Measurements from ENCODE around the gene RIPK4. TPM values are rescaled to one million over a fixed set of nuclear protein-coding genes. Genes with fewer than 3 reads are reported as not detected.

RIPK4 gene
- polyA plus RNA-seq, 1 donor (not counting 4 experiments of a cell fraction or from before 2014, with no cell fraction given) = 18.4 TPM

- Histone ChIP-seq H3K4me2 (ENCODE audit: control insufficient read depth, extremely low read depth, insufficient read depth, low read depth, low read length) (no peak overlapping the region), H3K4me1 (ENCODE audit: control insufficient read depth, extremely low read depth, insufficient read depth, low read length) (peaks cover 38% of the 10 kb centered on the region), H3K27ac (ENCODE audit: control insufficient read depth, insufficient read depth, low read length) (no peak overlapping the region), H3K9me1 (ENCODE audit: control insufficient read depth, extremely low read depth, insufficient read depth, low read length) (no peaks in the 10 kb centered on the region), H3K27me3 (ENCODE audit: control insufficient read depth, extremely low read depth, insufficient read depth, low read length) (no peaks in the 10 kb centered on the region), H3K9me3 (ENCODE audit: control insufficient read depth, low read depth, low read length) (no peaks in the 10 kb centered on the region), H3K4me3 (ENCODE audit: control insufficient read depth in 2 of 3, extremely low read depth in 1 of 3, insufficient read depth in 2 of 3, low read depth in 1 of 3, low read length in 3 of 3) (no peak overlapping the region), H2AFZ (ENCODE audit: control insufficient read depth, low read length) (no peak overlapping the region), H3K36me3 (ENCODE audit: control insufficient read depth in 2 of 2, extremely low read depth in 1 of 2, insufficient read depth in 2 of 2, low read length in 2 of 2) (no peaks in the 10 kb centered on the region), H3K9ac (ENCODE audit: control insufficient read depth, extremely low read depth, insufficient read depth, low read length) (no peak overlapping the region), H4K20me1 (ENCODE audit: control insufficient read depth, extremely low read depth, insufficient read depth, low read length) (no peaks in the 10 kb centered on the region), H3K79me2 (ENCODE audit: control insufficient read depth, insufficient read depth, low read length) (no peaks in the 10 kb centered on the region)
- FAIRE-seq (no peak), DNase-seq (ENCODE audit: low read depth, low spot score) (no peak)
- TF ChIP-seq EZH2 (IDR thresholded peaks at IDR 0.05; ENCODE audit: low read length) = no peak
- no peak for TF ChIP-seq CTCF (optimal IDR thresholded peaks at IDR 0.05 in 1 of 3, IDR thresholded peaks at IDR 0.05 in 1 of 3, conservative IDR thresholded peaks at IDR 0.05 in 1 of 3; ENCODE audit: extremely low read depth in 1 of 3, insufficient read depth in 2 of 3, low read length in 3 of 3)
- dilution Hi-C loops (cut with MboI; ENCODE audit: extremely low pct_ligation_motif_present, low sequenced_read_pairs) = no loop called here
Measured at GRCh38 chr21:41709166-41709565, 57.7 kb downstream of the RIPK4 start.

GRCh38 chr21:41707960-41708330 is 58.9 kb downstream of the RIPK4 start:
- no peak for TF ChIP-seq CTCF (optimal IDR thresholded peaks at IDR 0.05 in 1 of 3, IDR thresholded peaks at IDR 0.05 in 1 of 3, conservative IDR thresholded peaks at IDR 0.05 in 1 of 3; ENCODE audit: extremely low read depth in 1 of 3, insufficient read depth in 2 of 3, low read length in 3 of 3)
- TF ChIP-seq EZH2 (IDR thresholded peaks at IDR 0.05; ENCODE audit: low read length) = no peak
- no peak for FAIRE-seq
- Histone ChIP-seq H3K27ac (ENCODE audit: control insufficient read depth, insufficient read depth, low read length) (peak overlapping the region; percentile 49), H3K4me3 (ENCODE audit: control insufficient read depth in 2 of 3, extremely low read depth in 1 of 3, insufficient read depth in 2 of 3, low read depth in 1 of 3, low read length in 3 of 3) (no peak overlapping the region), H3K79me2 (ENCODE audit: control insufficient read depth, insufficient read depth, low read length) (no peaks in the 10 kb centered on the region), H3K9ac (ENCODE audit: control insufficient read depth, extremely low read depth, insufficient read depth, low read length) (no peak overlapping the region), H3K4me2 (ENCODE audit: control insufficient read depth, extremely low read depth, insufficient read depth, low read depth, low read length) (peak overlapping the region; percentile 68), H2AFZ (ENCODE audit: control insufficient read depth, low read length) (peak overlapping the region; percentile 59), H3K9me3 (ENCODE audit: control insufficient read depth, low read depth, low read length) (no peaks in the 10 kb centered on the region), H4K20me1 (ENCODE audit: control insufficient read depth, extremely low read depth, insufficient read depth, low read length) (no peaks in the 10 kb centered on the region), H3K36me3 (ENCODE audit: control insufficient read depth in 2 of 2, extremely low read depth in 1 of 2, insufficient read depth in 2 of 2, low read length in 2 of 2) (no peaks in the 10 kb centered on the region), H3K27me3 (ENCODE audit: control insufficient read depth, extremely low read depth, insufficient read depth, low read length) (no peaks in the 10 kb centered on the region), H3K9me1 (ENCODE audit: control insufficient read depth, extremely low read depth, insufficient read depth, low read length) (no peaks in the 10 kb centered on the region), H3K4me1 (ENCODE audit: control insufficient read depth, extremely low read depth, insufficient read depth, low read length) (peaks cover 39% of the 10 kb centered on the region)
- DNase-seq (ENCODE audit: low read depth, low spot score) = no peak
- dilution Hi-C loops (cut with MboI; ENCODE audit: extremely low pct_ligation_motif_present, low sequenced_read_pairs) = no loop called here
